Measurements from ENCODE around the gene SPEF2.
"Not testable (repeated sequence)": the region's sequence is repeated elsewhere in the genome, so short reads cannot be mapped to it uniquely, and the experiment has no call there.

SPEF2 gene

GRCh38 chr5:35668319-35668718 is 50.7 kb downstream of the SPEF2 start:
- TF ChIP-seq CTCF (IDR thresholded peaks at IDR 0.05) = no peak
- Histone ChIP-seq H3K4me3 (ENCODE audit: low read depth in 1 of 2, low read length in 1 of 2) (no peak overlapping the region), H3K9me3 (no peaks in the 10 kb centered on the region), H3K36me3 (no peaks in the 10 kb centered on the region), H3K27ac (no peak overlapping the region), H3K27me3 (no peaks in the 10 kb centered on the region), H3K4me1 (ENCODE audit: control insufficient read depth in 1 of 2, insufficient read depth in 1 of 2, low read depth in 1 of 2, low read length in 1 of 2) (peaks cover 0 to 4% of the 10 kb centered on the region in 2 experiments)

- no peak overlapping the region for H3K4me3 ChIP-seq (ENCODE audit: low read depth in 1 of 2, low read length in 1 of 2)
- no peak for TF ChIP-seq CTCF (IDR thresholded peaks at IDR 0.05)
- no peaks in the 10 kb centered on the region for H3K9me3 ChIP-seq
- H3K27me3 ChIP-seq = no peaks in the 10 kb centered on the region
- H3K4me1 ChIP-seq (ENCODE audit: control insufficient read depth in 1 of 2, insufficient read depth in 1 of 2, low read depth in 1 of 2, low read length in 1 of 2) = peaks cover 0 to 4% of the 10 kb centered on the region in 2 experiments
- no peaks in the 10 kb centered on the region for H3K36me3 ChIP-seq
- H3K27ac ChIP-seq = no peak overlapping the region
These were observed 51.1 kb downstream of the SPEF2 start for GRCh38 chr5:35668794-35669193.

GRCh38 chr5:35671541-35672295 is 54.1 kb downstream of the SPEF2 start:
- H3K9me3 ChIP-seq = no peaks in the 10 kb centered on the region
- no peaks in the 10 kb centered on the region for H3K27me3 ChIP-seq
- H3K4me1 ChIP-seq (ENCODE audit: control insufficient read depth in 1 of 2, insufficient read depth in 1 of 2, low read depth in 1 of 2, low read length in 1 of 2) = no peaks in the 10 kb centered on the region
- TF ChIP-seq CTCF (IDR thresholded peaks at IDR 0.05) = no peak
- H3K27ac ChIP-seq = no peak overlapping the region
- no peak overlapping the region for H3K4me3 ChIP-seq (ENCODE audit: low read depth in 1 of 2, low read length in 1 of 2)
- H3K36me3 ChIP-seq = no peaks in the 10 kb centered on the region

GRCh38 chr5:35672296-35672655 is 54.6 kb downstream of the SPEF2 start:
- not testable (repeated sequence) for H3K9me3 ChIP-seq; H3K4me3 ChIP-seq (ENCODE audit: low read depth in 1 of 2, low read length in 1 of 2); H3K36me3 ChIP-seq; H3K27ac ChIP-seq; H3K4me1 ChIP-seq (ENCODE audit: control insufficient read depth in 1 of 2, insufficient read depth in 1 of 2, low read depth in 1 of 2, low read length in 1 of 2); H3K27me3 ChIP-seq

- H3K36me3 ChIP-seq = no peaks in the 10 kb centered on the region
- no peaks in the 10 kb centered on the region for H3K27me3 ChIP-seq
- no peaks in the 10 kb centered on the region for H3K4me1 ChIP-seq (ENCODE audit: control insufficient read depth in 1 of 2, insufficient read depth in 1 of 2, low read depth in 1 of 2, low read length in 1 of 2)
- no peak overlapping the region for H3K4me3 ChIP-seq (ENCODE audit: low read depth in 1 of 2, low read length in 1 of 2)
- H3K9me3 ChIP-seq = no peaks in the 10 kb centered on the region
- H3K27ac ChIP-seq = no peak overlapping the region
- TF ChIP-seq CTCF (IDR thresholded peaks at IDR 0.05) = no peak
These were observed 55.3 kb downstream of the SPEF2 start for GRCh38 chr5:35672995-35673394.

- H3K36me3 ChIP-seq = no peaks in the 10 kb centered on the region
- no peak overlapping the region for H3K27ac ChIP-seq
- H3K4me3 ChIP-seq (ENCODE audit: low read depth in 1 of 2, low read length in 1 of 2) = no peak overlapping the region
- H3K9me3 ChIP-seq = no peaks in the 10 kb centered on the region
- no peaks in the 10 kb centered on the region for H3K27me3 ChIP-seq
- no peaks in the 10 kb centered on the region for H3K4me1 ChIP-seq (ENCODE audit: control insufficient read depth in 1 of 2, insufficient read depth in 1 of 2, low read depth in 1 of 2, low read length in 1 of 2)
- TF ChIP-seq CTCF (IDR thresholded peaks at IDR 0.05) = no peak
These were observed 56.4 kb downstream of the SPEF2 start for GRCh38 chr5:35674049-35674448.
